Bronchial epithelial cell (primary cell): ENCODE measurements around the gene ABLIM2. TPM values are rescaled to one million over a fixed set of nuclear protein-coding genes. Genes with fewer than 3 reads are reported as not detected.

ENCODE experiments used
- DNase-seq: peaks from one replicate; pipeline ENCODE4 v3.0.0-alpha.2; 2010; ENCODE audit warnings: low read depth
- FAIRE-seq: peaks from 2 replicates; lab custom pipeline; 2011; peaks lifted over from hg19 to GRCh38; lab: Jason Lieb, UNC
- H3K27me3 ChIP-seq: 2 replicates; pipeline ENCODE4 v1.5.1; 2011; ENCODE audit warnings: low read length; ENCODE audit not compliant: control insufficient read depth, insufficient read depth
- H3K36me3 ChIP-seq: 2 replicates; pipeline ENCODE4 v1.5.1; 2011; ENCODE audit warnings: low read length; ENCODE audit not compliant: control insufficient read depth, insufficient read depth
- H3K4me3 ChIP-seq: 2 replicates; pipeline ENCODE4 v1.5.1; 2011; ENCODE audit warnings: mild to moderate bottlenecking, low read depth, low read length, control low read depth
- CTCF ChIP-seq: IDR thresholded peaks from 2 replicates; pipeline ENCODE4 v1.5.1; 2011; ENCODE audit warnings: mild to moderate bottlenecking, moderate library complexity, low read length, control low read depth, inconsistent platforms; ENCODE audit not compliant: insufficient read depth, severe bottlenecking
- total RNA-seq: library from RNA; depleted of rRNA; stranded (reverse); fragments of >200 nt; gene quantifications from 2 replicates; pipeline ENCODE4 v1.2.1, GENCODE V29; 2014

The ABLIM2 gene
- total RNA-seq, 1 donor from 2014 or later = 1.1 TPM

- Histone ChIP-seq H3K27me3 (no peaks in the 10 kb centered on the region), H3K36me3 (no peaks in the 10 kb centered on the region), H3K4me3 (no peak overlapping the region)
- peak; percentile 32 for DNase-seq
- no peak for TF ChIP-seq CTCF
- no peak for FAIRE-seq
Measured at GRCh38 chr4:8048856-8049676, 109.5 kb downstream of the ABLIM2 start.

- no peak for DNase-seq
Measured at GRCh38 chr4:8047837-8048678, 110.6 kb downstream of the ABLIM2 start.

GRCh38 chr4:8046925-8047541 is 111.6 kb downstream of the ABLIM2 start:
- TF ChIP-seq CTCF = no peak
- FAIRE-seq (no peak), DNase-seq (no peak)
- Histone ChIP-seq H3K36me3 (no peaks in the 10 kb centered on the region), H3K4me3 (no peak overlapping the region), H3K27me3 (no peaks in the 10 kb centered on the region)

More at GRCh38 chr4:8047837-8048678, 110.6 kb downstream of the ABLIM2 start:
- FAIRE-seq = no peak
- no peaks in the 10 kb centered on the region for H3K27me3 ChIP-seq
- no peak for TF ChIP-seq CTCF
- H3K4me3 ChIP-seq = no peak overlapping the region
- H3K36me3 ChIP-seq = no peaks in the 10 kb centered on the region

- FAIRE-seq = no peak
- Histone ChIP-seq H3K27me3 (no peaks in the 10 kb centered on the region), H3K4me3 (no peak overlapping the region), H3K36me3 (no peaks in the 10 kb centered on the region)
- no peak for DNase-seq
- TF ChIP-seq CTCF = no peak
Measured at GRCh38 chr4:8045909-8046308, 112.7 kb downstream of the ABLIM2 start.

GRCh38 chr4:8044699-8045098 is 113.9 kb downstream of the ABLIM2 start:
- DNase-seq (no peak), FAIRE-seq (no peak)
- TF ChIP-seq CTCF = no peak
- H3K4me3 ChIP-seq = no peak overlapping the region
- H3K27me3 ChIP-seq = no peaks in the 10 kb centered on the region
- H3K36me3 ChIP-seq = no peaks in the 10 kb centered on the region
